ENCODE data around the gene DLG2.

The DLG2 gene

GRCh38 chr11:83855237-83855636 is 1771.9 kb downstream of the DLG2 start:
- in situ Hi-C loops (cut with MboI; ENCODE audit: low sequenced_read_pairs, unreplicated experiment) = no loop called here
- TF ChIP-seq, protein P1, sequence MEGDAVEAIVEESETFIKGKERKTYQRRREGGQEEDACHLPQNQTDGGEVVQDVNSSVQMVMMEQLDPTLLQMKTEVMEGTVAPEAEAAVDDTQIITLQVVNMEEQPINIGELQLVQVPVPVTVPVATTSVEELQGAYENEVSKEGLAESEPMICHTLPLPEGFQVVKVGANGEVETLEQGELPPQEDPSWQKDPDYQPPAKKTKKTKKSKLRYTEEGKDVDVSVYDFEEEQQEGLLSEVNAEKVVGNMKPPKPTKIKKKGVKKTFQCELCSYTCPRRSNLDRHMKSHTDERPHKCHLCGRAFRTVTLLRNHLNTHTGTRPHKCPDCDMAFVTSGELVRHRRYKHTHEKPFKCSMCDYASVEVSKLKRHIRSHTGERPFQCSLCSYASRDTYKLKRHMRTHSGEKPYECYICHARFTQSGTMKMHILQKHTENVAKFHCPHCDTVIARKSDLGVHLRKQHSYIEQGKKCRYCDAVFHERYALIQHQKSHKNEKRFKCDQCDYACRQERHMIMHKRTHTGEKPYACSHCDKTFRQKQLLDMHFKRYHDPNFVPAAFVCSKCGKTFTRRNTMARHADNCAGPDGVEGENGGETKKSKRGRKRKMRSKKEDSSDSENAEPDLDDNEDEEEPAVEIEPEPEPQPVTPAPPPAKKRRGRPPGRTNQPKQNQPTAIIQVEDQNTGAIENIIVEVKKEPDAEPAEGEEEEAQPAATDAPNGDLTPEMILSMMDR (IDR thresholded peaks at IDR 0.05; ENCODE audit: borderline replicate concordance, control extremely low read depth, extremely low read depth, insufficient read depth, missing control alignments) = no peak

DNA sequence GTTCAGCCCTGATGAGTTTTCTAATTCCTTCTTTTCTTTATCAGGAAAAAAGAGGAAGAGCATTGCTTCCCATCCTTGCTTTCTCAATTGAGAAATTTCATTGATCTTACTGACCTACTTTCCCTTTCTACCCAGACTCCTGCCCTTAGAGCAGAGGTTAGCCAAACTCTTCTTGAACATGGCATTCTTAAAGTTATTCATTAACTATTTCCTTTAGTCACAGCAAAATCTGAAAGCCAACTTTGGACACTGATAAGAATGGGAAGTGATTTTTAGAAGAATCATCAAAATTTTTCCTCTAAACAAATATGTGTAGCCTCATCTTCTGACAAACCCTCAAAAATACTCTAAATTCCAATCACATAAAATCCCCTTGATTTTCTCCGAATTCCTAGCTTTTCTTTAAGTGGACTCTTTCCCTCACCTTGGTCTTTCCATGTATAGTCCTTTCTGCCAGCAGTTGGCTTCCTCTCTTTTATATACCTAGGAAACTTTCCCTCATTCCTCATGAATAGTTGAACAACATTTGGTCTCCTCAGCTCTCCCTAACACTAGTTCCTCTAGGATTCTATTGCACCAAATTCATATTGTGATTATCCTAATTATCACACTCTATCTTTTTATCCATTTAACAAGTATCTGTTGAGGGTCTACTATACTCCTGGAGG is 1774.2 kb downstream of the DLG2 start:
- TF ChIP-seq, protein P1 (IDR thresholded peaks at IDR 0.05; ENCODE audit: borderline replicate concordance, control extremely low read depth, extremely low read depth, insufficient read depth, missing control alignments) = no peak
- no peak for DNase-seq (ENCODE audit: low spot score)
- in situ Hi-C loops (cut with MboI; ENCODE audit: low sequenced_read_pairs, unreplicated experiment) = no loop called here

More at GRCh38 chr11:83855237-83855636, 1771.9 kb downstream of the DLG2 start:
- DNase-seq (ENCODE audit: low spot score) = no peak

DNA sequence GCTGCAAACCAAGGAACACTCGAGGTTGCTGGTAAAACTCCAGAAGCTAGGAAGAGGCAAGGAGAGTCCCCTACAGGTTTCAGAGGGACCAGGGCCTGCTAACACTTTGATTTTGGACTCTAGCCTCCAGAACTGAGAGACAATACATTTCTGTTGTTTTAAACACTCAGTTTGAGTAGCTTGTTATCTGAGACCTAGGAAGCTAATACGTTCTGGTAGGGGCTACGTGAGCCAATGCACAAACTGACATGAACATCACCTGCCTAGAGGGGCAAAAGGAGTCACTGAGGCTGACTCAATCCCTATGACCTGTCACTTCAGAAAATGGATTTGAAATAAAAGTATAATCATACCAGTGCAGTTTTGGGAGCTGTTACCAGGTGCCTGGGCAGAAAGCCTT is 1775.1 kb downstream of the DLG2 start:
- in situ Hi-C loops (cut with MboI; ENCODE audit: low sequenced_read_pairs, unreplicated experiment) = no loop called here

DNA sequence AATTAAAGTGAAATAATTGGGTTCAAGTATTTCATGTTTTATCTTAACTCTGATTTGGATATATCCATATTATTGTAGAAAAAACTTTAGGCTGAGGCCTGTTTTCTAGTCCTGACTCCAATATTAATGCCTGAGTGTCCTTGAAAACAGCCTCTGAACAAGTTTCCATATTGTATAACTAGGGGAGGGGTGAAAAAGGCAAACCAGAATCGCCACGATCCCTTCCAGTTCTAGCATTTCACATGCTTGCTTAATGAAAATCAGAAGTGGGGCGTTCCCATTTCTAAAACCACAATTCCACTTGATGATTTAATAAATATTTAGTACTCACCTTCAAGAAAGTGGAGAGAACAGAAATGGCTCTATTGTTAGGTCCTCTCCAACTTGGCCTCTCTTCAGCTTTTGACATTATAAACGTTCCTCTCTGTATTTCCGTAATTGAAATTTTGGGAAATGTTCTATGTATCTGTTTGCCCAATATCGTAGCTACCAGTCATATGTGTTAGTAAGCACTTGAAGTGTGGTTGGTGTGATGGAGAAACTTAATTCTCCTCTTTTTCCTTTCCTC is 1779.6 kb downstream of the DLG2 start:
- in situ Hi-C loops (cut with MboI; ENCODE audit: low sequenced_read_pairs, unreplicated experiment) = loop anchor here (25.0 kb wide), 3 partner anchors 415 to 715 kb away; no protein-coding TSS in a partner anchor
- no peak for DNase-seq (ENCODE audit: low spot score)
- TF ChIP-seq, protein P1 (IDR thresholded peaks at IDR 0.05; ENCODE audit: borderline replicate concordance, control extremely low read depth, extremely low read depth, insufficient read depth, missing control alignments) = no peak

More for the DNA sequence above, 1775.1 kb downstream of the DLG2 start:
- TF ChIP-seq, protein P1 (IDR thresholded peaks at IDR 0.05; ENCODE audit: borderline replicate concordance, control extremely low read depth, extremely low read depth, insufficient read depth, missing control alignments) = no peak
- no peak for DNase-seq (ENCODE audit: low spot score)

DNA sequence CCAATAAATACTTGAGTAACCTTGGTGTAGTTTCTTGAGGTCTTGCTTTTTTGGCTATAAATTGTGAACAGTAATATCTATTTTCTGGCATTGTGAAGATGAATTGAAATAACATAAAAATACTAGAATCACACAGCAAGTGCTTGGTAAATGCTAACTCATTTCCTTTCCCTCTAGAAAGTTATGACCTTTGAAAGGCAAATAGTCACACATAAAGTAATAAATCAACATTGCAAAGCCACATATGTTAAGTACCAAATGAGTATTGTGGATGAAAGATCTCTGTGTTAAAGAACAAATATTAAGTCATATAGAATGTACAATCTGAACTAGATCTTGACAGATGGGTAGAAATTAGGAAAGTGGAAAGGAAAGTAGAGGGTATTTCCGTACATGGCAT is 1781.3 kb downstream of the DLG2 start:
- no peak for DNase-seq (ENCODE audit: low spot score)
- TF ChIP-seq, protein P1 (IDR thresholded peaks at IDR 0.05; ENCODE audit: borderline replicate concordance, control extremely low read depth, extremely low read depth, insufficient read depth, missing control alignments) = no peak
- in situ Hi-C loops (cut with MboI; ENCODE audit: low sequenced_read_pairs, unreplicated experiment) = loop anchor here (25.0 kb wide), 3 partner anchors 417 to 717 kb away; no protein-coding TSS in a partner anchor

DNA sequence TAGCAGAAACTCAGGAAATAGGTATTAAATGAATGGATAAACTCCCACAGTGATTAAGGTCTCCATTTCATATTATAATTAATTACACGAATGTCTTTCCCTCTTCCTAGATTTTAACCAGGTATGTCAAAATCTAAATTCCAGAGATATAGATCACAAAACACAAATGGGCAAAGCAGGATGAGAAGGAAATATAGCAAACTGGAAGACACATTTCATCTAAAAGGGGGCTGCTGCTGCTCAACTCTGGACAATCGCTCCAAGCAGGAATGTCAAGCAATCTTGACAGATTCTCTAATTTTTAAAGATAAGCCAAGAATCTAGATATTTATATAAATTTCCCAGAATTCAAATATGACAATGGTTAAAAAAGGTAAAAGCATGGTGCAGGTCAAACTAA is 1786.8 kb downstream of the DLG2 start:
- DNase-seq (ENCODE audit: low spot score) = no peak
- in situ Hi-C loops (cut with MboI; ENCODE audit: low sequenced_read_pairs, unreplicated experiment) = loop anchor here (25.0 kb wide), 3 partner anchors 422 to 722 kb away; no protein-coding TSS in a partner anchor
- TF ChIP-seq, protein P1 (IDR thresholded peaks at IDR 0.05; ENCODE audit: borderline replicate concordance, control extremely low read depth, extremely low read depth, insufficient read depth, missing control alignments) = no peak
